ENCODE results near the gene PTPN21.
A peak's percentile ranks its signal among the peaks of the same experiment; 100 is the strongest.

The PTPN21 gene

GRCh38 chr14:88422919-88423650, 131.7 kb downstream of the PTPN21 start:
- no peak for TF ChIP-seq ZNF214 (tag by site-specific recombination; IDR thresholded peaks at IDR 0.05; ENCODE audit: borderline replicate concordance)
- no peak for TF ChIP-seq TRIM28 (IDR thresholded peaks at IDR 0.05; ENCODE audit: borderline replicate concordance, low read length)
- TF ChIP-seq ZNF132 (tag by site-specific recombination; IDR thresholded peaks at IDR 0.05; ENCODE audit: borderline replicate concordance), result no peak
- TF ChIP-seq ZBTB17 (tag by site-specific recombination; IDR thresholded peaks at IDR 0.05), result peak; percentile 36; the same call in 1 of the 2 replicates
- H3K36me3 ChIP-seq (ENCODE audit: control insufficient read depth in 2 of 2, insufficient read depth in 1 of 2, low read length in 2 of 2), result peaks cover 0 to 5% of the 10 kb centered on the region in 2 experiments; a peak in 2 of 3 replicates

DNA sequence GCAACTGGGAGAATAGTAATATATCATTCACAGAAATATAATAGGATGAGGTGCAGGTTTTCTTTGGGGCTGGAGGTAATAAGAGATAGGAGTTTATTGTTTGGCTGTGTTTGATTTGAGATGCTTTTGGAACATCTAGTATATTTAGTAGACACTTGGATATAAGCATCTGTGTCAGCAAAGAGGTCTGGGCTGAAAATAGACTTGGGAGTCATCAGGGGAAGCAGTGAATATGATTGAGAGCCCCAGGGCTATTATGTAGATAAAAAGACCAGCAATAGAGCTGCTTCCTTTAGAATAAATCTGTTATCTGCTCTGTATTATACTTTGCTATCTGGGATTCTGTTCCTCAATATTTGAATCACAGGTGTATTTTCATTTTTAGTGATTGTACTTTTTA, 132.8 kb downstream of the PTPN21 start:
- TF ChIP-seq ZFHX2 (tag by site-specific recombination; conservative IDR thresholded peaks at IDR 0.05), result no peak
- TF ChIP-seq HIC1 (tag by site-specific recombination; IDR thresholded peaks at IDR 0.05), result no peak
- no peak for TF ChIP-seq ZBTB20 (tag by site-specific recombination; IDR thresholded peaks at IDR 0.05)
- no peak for TF ChIP-seq HOXA7 (CRISPR knock-in tag; IDR thresholded peaks at IDR 0.05; ENCODE audit: borderline replicate concordance)
- TF ChIP-seq ZNF140 (tag by site-specific recombination; IDR thresholded peaks at IDR 0.05), result no peak
- no peak for TF ChIP-seq PRDM10 (tag by site-specific recombination; IDR thresholded peaks at IDR 0.05)
- TF ChIP-seq ZNF548 (tag by site-specific recombination; IDR thresholded peaks at IDR 0.05), result no peak
- TF ChIP-seq ZNF626 (tag by site-specific recombination; IDR thresholded peaks at IDR 0.05), result no peak
- TF ChIP-seq ZNF239 (tag by site-specific recombination; IDR thresholded peaks at IDR 0.05), result no peak
- TF ChIP-seq FEZF1 (tag by site-specific recombination; IDR thresholded peaks at IDR 0.05), result no peak
- TF ChIP-seq ZNF660 (tag by site-specific recombination; IDR thresholded peaks at IDR 0.05), result no peak
- TF ChIP-seq ZFP41 (tag by site-specific recombination; IDR thresholded peaks at IDR 0.05; ENCODE audit: borderline replicate concordance), result no peak
- no peak for TF ChIP-seq ZNF558 (tag by site-specific recombination; IDR thresholded peaks at IDR 0.05)
- POLR2A ChIA-PET, result no interaction called here
- Histone ChIP-seq H3K36me3 (ENCODE audit: control insufficient read depth in 2 of 2, insufficient read depth in 1 of 2, low read length in 2 of 2) (peaks cover 4 to 12% of the 10 kb centered on the region in 2 experiments), H3K4me3 (ENCODE audit: low read depth, low read length) (no peak overlapping the region), H3K4me1 (ENCODE audit: control insufficient read depth, insufficient read depth, low read length) (no peaks in the 10 kb centered on the region), H3K27ac (ENCODE audit: extremely low read depth, low read depth, low read length) (no peak overlapping the region), H3K9me3 (ENCODE audit: control insufficient read depth, insufficient read depth, low read depth, low read length) (no peaks in the 10 kb centered on the region)
- CTCF ChIA-PET, result no interaction called here

More at GRCh38 chr14:88422919-88423650, 131.7 kb downstream of the PTPN21 start:
- POLR2A ChIA-PET, result no interaction called here
- Histone ChIP-seq H3K4me3 (ENCODE audit: low read depth, low read length) (no peak overlapping the region), H3K9me3 (ENCODE audit: control insufficient read depth, insufficient read depth, low read depth, low read length) (no peaks in the 10 kb centered on the region), H3K27ac (ENCODE audit: extremely low read depth, low read depth, low read length) (no peak overlapping the region), H3K4me1 (ENCODE audit: control insufficient read depth, insufficient read depth, low read length) (no peaks in the 10 kb centered on the region)
- CTCF ChIA-PET, result interaction anchor here (0.6 kb wide), 1 partner anchor 235 kb away, joined by 4 read pairs; no protein-coding TSS in a partner anchor
